Panc1 (cell line): ENCODE measurements around the gene KIF5B. TPM values are rescaled to one million over a fixed set of nuclear protein-coding genes. Genes with fewer than 3 reads are reported as not detected.

Experiments
- ATAC-seq: fragments of 200-7000 bp; cut with Tn5 transposase; 2 replicates; pipeline ENCODE4 v1.9.1; 2020; ENCODE audit warnings: mild to moderate bottlenecking, moderate library complexity
- BruUV-seq: library from RNA; stranded (reverse); fragments of 400-500 nt; replicated peaks from 2 replicates; lab custom pipeline; 2021; lab: Mats Ljungman, UMichigan
- CTCF ChIA-PET: fragments of 300-600 bp; sonication (Branson Sonifier 250); formaldehyde crosslinking; loops from one replicate; lab custom pipeline; 2022; ENCODE audit warnings: antibody characterized with exemption; lab: Charles Lee
- POLR2A ChIA-PET: fragments of 300-600 bp; sonication (Branson Sonifier 250); formaldehyde crosslinking; loops from one replicate; lab custom pipeline; 2022; ENCODE audit warnings: antibody characterized with exemption; lab: Charles Lee
- DNase-seq: peaks from one replicate; pipeline ENCODE4 v3.0.0-alpha.2; 2010; ENCODE audit warnings: low read depth, low spot score
- H3K27ac ChIP-seq: 2 replicates; pipeline ENCODE4 v1.5.1; 2011; ENCODE audit warnings: mild to moderate bottlenecking, low read length, inconsistent platforms
- H3K27me3 ChIP-seq: fragments of 200-500 bp; sonication (Bioruptor generic); 2 replicates; pipeline ENCODE4 v1.6.0; 2014; ENCODE audit warnings: low read length, inconsistent platforms; ENCODE audit not compliant: control insufficient read depth, insufficient read depth
- H3K36me3 ChIP-seq: fragments of 200-500 bp; sonication (Bioruptor generic); 2 replicates; pipeline ENCODE4 v1.5.1; 2014; ENCODE audit warnings: inconsistent platforms, mild to moderate bottlenecking, low read length, moderate library complexity; ENCODE audit not compliant: control insufficient read depth, insufficient read depth
- H3K4me1 ChIP-seq: 2 replicates; pipeline ENCODE4 v1.5.1; 2011; ENCODE audit warnings: inconsistent platforms, mild to moderate bottlenecking, low read length, moderate library complexity; ENCODE audit not compliant: control insufficient read depth, insufficient read depth
- H3K4me3 ChIP-seq, 2 experiments: 2 replicates each; pipeline ENCODE4 v1.5.1; 2011 to 2012; ENCODE audit warnings: low read depth in 2 of 2, low read length in 2 of 2, mild to moderate bottlenecking in 2 of 2, inconsistent platforms in 1 of 2, moderate library complexity in 1 of 2
- H3K9me3 ChIP-seq: fragments of 200-500 bp; sonication (Bioruptor generic); 2 replicates; pipeline ENCODE4 v1.5.1; 2014; ENCODE audit warnings: low read depth, mild to moderate bottlenecking, inconsistent platforms, low read length, moderate library complexity; ENCODE audit not compliant: control insufficient read depth, insufficient read depth
- CTCF ChIP-seq: fragments of 450-650 bp; IDR thresholded peaks from 2 replicates; pipeline ENCODE4 v1.5.1; 2017; ENCODE audit warnings: mild to moderate bottlenecking
- POLR2AphosphoS5 ChIP-seq: IDR thresholded peaks from 2 replicates; pipeline ENCODE4 v1.6.1; 2012; ENCODE audit warnings: mild to moderate bottlenecking, low read depth, low read length, moderate library complexity
- SIN3A ChIP-seq: IDR thresholded peaks from 2 replicates; pipeline ENCODE4 v1.6.1; 2012; ENCODE audit warnings: low read depth, mild to moderate bottlenecking, low read length, moderate library complexity, borderline replicate concordance; ENCODE audit not compliant: insufficient read depth
- TCF7L2 ChIP-seq: IDR thresholded peaks from 2 replicates; pipeline ENCODE4 v1.6.1; 2011; ENCODE audit warnings: mild to moderate bottlenecking, low read depth, low read length, inconsistent platforms
- in situ Hi-C: cut with HindIII; loops from 2 replicates; pipeline ENCODE4 v1.10.0; 2016; ENCODE audit warnings: low sequenced_read_pairs, low pct_unique_long_range_greater_than_20kb
- intact Hi-C: fragments of 100-400 bp; cut with micrococcal nuclease; formaldehyde crosslinking; loops from one replicate; pipeline ENCODE4 v1.10.0; 2022; ENCODE audit not compliant: unreplicated experiment
- total RNA-seq: library from RNA; stranded (reverse); gene quantifications from one replicate; pipeline ENCODE4 v1.2.1, GENCODE V29; 2021; ENCODE audit not compliant: unreplicated experiment
- TF ChIP-seq, protein P1 (sequence below), 2 experiments: IDR thresholded peaks; 2 replicates each; pipeline ENCODE4 v1.6.1; 2011 to 2012; ENCODE audit warnings: low read depth in 2 of 2, control low read depth in 1 of 2, low read length in 1 of 2, mild to moderate bottlenecking in 1 of 2, moderate library complexity in 1 of 2; ENCODE audit not compliant: insufficient read depth in 1 of 2

KIF5B gene
- total RNA-seq, 1 experiment from 2014 or later, result 89.9 TPM

GRCh38 chr10:32093650-32094049 lies 37.4 kb upstream of the KIF5B start:
- TF ChIP-seq POLR2AphosphoS5 (no peak), CTCF (no peak), SIN3A (no peak), TCF7L2 (no peak)
- TF ChIP-seq, protein P1, sequence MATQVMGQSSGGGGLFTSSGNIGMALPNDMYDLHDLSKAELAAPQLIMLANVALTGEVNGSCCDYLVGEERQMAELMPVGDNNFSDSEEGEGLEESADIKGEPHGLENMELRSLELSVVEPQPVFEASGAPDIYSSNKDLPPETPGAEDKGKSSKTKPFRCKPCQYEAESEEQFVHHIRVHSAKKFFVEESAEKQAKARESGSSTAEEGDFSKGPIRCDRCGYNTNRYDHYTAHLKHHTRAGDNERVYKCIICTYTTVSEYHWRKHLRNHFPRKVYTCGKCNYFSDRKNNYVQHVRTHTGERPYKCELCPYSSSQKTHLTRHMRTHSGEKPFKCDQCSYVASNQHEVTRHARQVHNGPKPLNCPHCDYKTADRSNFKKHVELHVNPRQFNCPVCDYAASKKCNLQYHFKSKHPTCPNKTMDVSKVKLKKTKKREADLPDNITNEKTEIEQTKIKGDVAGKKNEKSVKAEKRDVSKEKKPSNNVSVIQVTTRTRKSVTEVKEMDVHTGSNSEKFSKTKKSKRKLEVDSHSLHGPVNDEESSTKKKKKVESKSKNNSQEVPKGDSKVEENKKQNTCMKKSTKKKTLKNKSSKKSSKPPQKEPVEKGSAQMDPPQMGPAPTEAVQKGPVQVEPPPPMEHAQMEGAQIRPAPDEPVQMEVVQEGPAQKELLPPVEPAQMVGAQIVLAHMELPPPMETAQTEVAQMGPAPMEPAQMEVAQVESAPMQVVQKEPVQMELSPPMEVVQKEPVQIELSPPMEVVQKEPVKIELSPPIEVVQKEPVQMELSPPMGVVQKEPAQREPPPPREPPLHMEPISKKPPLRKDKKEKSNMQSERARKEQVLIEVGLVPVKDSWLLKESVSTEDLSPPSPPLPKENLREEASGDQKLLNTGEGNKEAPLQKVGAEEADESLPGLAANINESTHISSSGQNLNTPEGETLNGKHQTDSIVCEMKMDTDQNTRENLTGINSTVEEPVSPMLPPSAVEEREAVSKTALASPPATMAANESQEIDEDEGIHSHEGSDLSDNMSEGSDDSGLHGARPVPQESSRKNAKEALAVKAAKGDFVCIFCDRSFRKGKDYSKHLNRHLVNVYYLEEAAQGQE (IDR thresholded peaks at IDR 0.05; ENCODE audit: insufficient read depth in 1 of 2, low read depth in 2 of 2, low read length in 1 of 2), result no peak
- no TSS peak for BruUV-seq
- no peak for DNase-seq
- POLR2A ChIA-PET, result no interaction called here
- no peak overlapping the region for H3K27ac ChIP-seq
- peaks cover 3% of the 10 kb centered on the region for H3K27me3 ChIP-seq
- intact Hi-C loops (no loop called here), in situ Hi-C loops (no loop called here)
- no peaks in the 10 kb centered on the region for H3K9me3 ChIP-seq
- H3K36me3 ChIP-seq, result no peaks in the 10 kb centered on the region
- H3K4me3 ChIP-seq, result no peak overlapping the region
- H3K4me1 ChIP-seq, result no peaks in the 10 kb centered on the region
- CTCF ChIA-PET, result no interaction called here
- no peak for ATAC-seq

- ATAC-seq, result no peak
- Histone ChIP-seq H3K27ac (no peak overlapping the region), H3K9me3 (no peaks in the 10 kb centered on the region), H3K36me3 (no peaks in the 10 kb centered on the region), H3K4me3 (no peak overlapping the region), H3K27me3 (peaks cover 3% of the 10 kb centered on the region), H3K4me1 (no peaks in the 10 kb centered on the region)
- TF ChIP-seq POLR2AphosphoS5, result no peak
- CTCF ChIA-PET, result no interaction called here
- no TSS peak for BruUV-seq
- POLR2A ChIA-PET, result no interaction called here
- intact Hi-C loops, result no loop called here
- no peak for DNase-seq
- in situ Hi-C loops, result no loop called here
Observed at GRCh38 chr10:32091046-32091445, 34.8 kb upstream of the KIF5B start.

DNA sequence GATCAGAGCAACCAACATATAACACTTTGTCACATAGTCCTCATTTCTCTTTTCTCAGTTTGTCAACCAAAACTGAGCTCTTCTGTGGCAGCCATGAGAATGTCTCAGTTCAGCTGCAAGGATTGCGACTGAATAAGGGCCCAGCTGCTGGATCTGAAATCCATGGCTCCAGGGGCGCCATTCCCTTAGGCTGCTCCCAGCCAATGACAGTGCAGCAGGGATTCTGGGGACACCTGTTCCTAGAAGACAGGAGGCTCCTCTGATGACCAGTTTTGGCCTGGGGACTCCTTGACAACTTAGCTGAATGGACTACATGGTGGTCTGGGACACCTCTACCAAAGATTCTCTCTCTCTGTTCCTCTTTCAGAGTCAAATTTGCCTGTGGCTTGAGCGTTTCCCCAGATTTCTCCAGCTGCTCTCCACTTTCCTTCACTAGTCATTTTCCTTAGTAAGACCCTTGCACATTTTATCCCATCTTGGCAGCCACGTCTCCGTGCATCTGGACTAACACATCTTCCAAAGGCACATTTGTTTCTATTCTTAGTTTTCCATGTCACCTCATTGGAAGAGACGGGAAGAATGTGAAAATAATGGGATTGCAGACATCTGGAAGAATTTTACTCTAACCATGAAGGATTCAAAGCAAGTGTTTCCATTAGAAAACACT lies 28.1 kb upstream of the KIF5B start:
- intact Hi-C loops, result no loop called here
- Histone ChIP-seq H3K27me3 (no peaks in the 10 kb centered on the region), H3K9me3 (no peaks in the 10 kb centered on the region), H3K4me1 (no peaks in the 10 kb centered on the region), H3K4me3 (no peak overlapping the region), H3K36me3 (no peaks in the 10 kb centered on the region), H3K27ac (no peak overlapping the region)
- ATAC-seq (no peak), DNase-seq (no peak)
- in situ Hi-C loops, result no loop called here
- TF ChIP-seq, protein P1 (IDR thresholded peaks at IDR 0.05; ENCODE audit: insufficient read depth in 1 of 2, low read depth in 2 of 2, low read length in 1 of 2), result no peak
- TF ChIP-seq POLR2AphosphoS5 (no peak), TCF7L2 (no peak), SIN3A (no peak), CTCF (no peak)
- ChIA-PET CTCF (no interaction called here), POLR2A (no interaction called here)
- BruUV-seq, result no TSS peak
